A673 (cell line): Measurements from ENCODE around the gene TGFBR1.

Experiments
- CTCF ChIP-seq: fragments of 300-800, 200-600 bp; sonication (generic); conservative IDR thresholded peaks from 2 replicates; pipeline ENCODE4 v1.5.1; 2017; ENCODE audit warnings: low read depth, mild to moderate bottlenecking, antibody characterized with exemption, low read length, moderate library complexity, mixed read lengths
- EZH2 ChIP-seq: fragments of 200-600 bp; sonication (generic); IDR thresholded peaks from 2 replicates; pipeline ENCODE4 v1.6.1; 2017; ENCODE audit warnings: borderline replicate concordance, low read depth, mild to moderate bottlenecking, mixed read lengths, antibody characterized with exemption, low read length; ENCODE audit not compliant: poor library complexity, severe bottlenecking

- TF ChIP-seq CTCF (no peak), EZH2 (no peak)
Observed at GRCh38 chr9:99135456-99135855, 30.5 kb downstream of the TGFBR1 start.
